GM19240 (cell line): ENCODE results near the gene OR5A2.
"Not testable (repeated sequence)": the region's sequence is repeated elsewhere in the genome, so short reads cannot be mapped to it uniquely, and the experiment has no call there.

Source experiments
- DNase-seq: peaks from one replicate; pipeline ENCODE4 v3.0.0; 2011; ENCODE audit warnings: low spot score; ENCODE audit not compliant: insufficient read length

OR5A2 gene

DNA sequence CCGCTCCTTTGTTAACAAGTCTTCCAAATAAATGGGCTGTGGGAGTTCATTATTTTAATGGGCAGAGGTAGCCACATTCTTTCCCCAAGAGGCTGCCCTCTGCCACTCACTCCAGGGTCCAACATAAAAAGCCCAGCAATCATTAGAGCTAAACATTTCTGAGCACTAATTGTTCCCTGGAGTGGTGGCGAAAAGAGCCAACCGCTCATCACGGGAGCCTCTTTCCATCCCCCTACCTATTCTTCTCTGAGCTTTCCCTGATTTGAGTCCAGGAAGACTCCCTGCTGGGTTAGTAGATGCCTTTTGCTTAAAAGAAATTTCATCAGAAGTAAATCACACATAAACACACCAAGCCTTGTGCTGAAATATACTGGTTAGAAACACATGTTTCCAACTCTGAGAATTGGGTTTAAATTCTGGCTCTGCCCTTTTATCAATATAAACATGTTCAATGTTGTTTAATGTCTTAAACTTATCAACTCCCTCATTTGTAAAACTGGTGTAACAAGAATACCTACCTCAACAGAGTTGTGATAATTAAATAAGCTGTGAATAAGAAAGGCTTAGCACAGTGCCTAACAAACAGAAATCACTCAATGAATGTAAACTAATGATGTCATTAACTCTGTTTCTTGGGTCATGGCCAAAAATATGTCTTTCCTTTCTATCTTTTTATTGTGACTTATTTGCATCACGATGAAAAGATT is at the start of gene OR5A2:
TSS of gene OR5A2 (minus strand) at position 53 of the 707 bp plus-strand sequence. CDS start 3,460 bp downstream, outside the sequence.
- DNase-seq: no peak

GRCh38 chr11:59475176-59475575 is 49.0 kb upstream of the OR5A2 start:
- DNase-seq: no peak

DNA sequence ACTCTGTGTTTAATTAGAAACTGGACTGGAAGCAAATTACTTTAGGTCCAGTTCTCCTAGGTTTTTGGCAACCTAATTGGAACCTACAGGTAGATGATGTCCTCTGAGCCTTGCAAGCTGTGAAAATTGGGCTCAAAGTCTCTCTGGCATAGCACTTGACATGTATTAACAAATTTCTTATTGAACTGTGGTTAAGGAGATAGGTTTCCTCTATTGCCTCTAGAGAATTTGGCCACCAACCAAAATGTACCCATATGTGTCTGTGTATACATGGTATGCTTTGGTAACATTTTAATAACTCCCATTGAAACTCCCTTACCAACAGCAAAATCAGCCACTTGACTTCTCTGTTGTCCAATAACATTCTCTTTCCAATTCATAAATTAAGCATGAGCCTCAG is 46.8 kb upstream of the OR5A2 start, which contains the start of gene OR4D10:
TSS of gene OR4D10 (plus strand) at position 301 of the 400 bp plus-strand sequence. CDS start 4,115 bp downstream, outside the sequence.
- no peak for DNase-seq

GRCh38 chr11:59463190-59463641 is 37.0 kb upstream of the OR5A2 start:
- DNase-seq: no peak

GRCh38 chr11:59459916-59460315 is 33.7 kb upstream of the OR5A2 start:
- DNase-seq: no peak

DNA sequence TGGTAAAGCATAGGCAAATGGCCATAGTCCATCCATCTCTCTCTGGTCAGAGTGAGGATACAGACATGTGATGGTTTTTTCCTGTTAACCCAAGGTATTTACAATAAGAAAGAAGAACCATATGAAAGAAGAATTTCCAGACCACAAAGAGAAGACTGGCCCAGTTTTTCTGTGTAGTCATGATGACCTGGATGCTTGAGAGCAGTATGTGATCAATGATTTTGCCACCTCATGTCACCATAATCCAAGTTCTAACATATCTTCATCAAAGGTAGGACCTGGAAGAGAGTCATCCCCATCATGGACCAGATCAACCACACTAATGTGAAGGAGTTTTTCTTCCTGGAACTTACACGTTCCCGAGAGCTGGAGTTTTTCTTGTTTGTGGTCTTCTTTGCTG is 30.4 kb upstream of the OR5A2 start, which contains the start of gene OR4D6:
TSS of gene OR4D6 (plus strand) at position 301 of the 400 bp plus-strand sequence. CDS start at position 301, 0 bp downstream.
- DNase-seq: no peak

GRCh38 chr11:59448484-59448883 is 22.3 kb upstream of the OR5A2 start:
- DNase-seq: no peak

DNA sequence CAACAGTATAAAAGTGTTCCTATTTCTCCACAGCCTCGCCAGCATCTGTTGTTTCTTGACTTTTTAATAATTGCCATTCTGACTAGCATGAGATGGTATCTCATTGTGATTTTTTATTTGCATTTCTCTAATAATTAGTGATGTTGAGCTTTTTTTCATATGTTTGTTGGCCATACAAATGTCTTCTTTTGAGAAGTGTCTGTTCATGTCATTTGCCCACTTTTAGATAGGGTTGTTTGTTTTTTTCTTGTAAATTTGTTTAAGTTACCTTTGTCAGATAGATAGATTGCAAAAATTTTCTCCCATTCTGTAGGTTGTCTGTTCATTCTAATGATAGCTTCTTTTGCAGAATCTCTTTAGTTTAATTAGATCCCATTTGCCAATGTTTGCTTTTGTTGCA is 19.4 kb upstream of the OR5A2 start:
- DNase-seq: not testable (repeated sequence)

DNA sequence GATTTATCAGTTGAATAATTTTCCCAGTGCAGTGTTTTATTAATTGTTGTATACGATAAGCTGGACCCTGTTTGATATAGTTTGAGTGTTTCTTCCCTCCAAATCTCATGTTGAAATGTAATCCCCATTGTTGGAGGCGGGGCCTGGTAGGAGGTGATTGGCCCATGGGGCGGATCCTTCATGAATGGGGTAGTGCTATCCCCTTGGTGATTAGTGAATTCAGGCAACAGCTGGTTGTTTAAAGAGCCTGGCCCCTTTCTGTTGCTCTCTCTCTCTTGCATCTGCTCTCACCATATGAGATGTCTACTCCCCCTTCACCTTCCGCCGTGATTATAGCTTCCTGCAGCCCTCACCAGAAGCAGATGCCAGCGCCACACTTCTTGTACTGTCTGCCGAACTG is 11.6 kb upstream of the OR5A2 start:
- no peak for DNase-seq

GRCh38 chr11:59436169-59436568 is 10.0 kb upstream of the OR5A2 start, which contains the start of gene OR5A1:
TSS of gene OR5A1 (plus strand) at chr11:59436469. CDS start at chr11:59443169, 6,700 bp downstream.
- no peak for DNase-seq

DNA sequence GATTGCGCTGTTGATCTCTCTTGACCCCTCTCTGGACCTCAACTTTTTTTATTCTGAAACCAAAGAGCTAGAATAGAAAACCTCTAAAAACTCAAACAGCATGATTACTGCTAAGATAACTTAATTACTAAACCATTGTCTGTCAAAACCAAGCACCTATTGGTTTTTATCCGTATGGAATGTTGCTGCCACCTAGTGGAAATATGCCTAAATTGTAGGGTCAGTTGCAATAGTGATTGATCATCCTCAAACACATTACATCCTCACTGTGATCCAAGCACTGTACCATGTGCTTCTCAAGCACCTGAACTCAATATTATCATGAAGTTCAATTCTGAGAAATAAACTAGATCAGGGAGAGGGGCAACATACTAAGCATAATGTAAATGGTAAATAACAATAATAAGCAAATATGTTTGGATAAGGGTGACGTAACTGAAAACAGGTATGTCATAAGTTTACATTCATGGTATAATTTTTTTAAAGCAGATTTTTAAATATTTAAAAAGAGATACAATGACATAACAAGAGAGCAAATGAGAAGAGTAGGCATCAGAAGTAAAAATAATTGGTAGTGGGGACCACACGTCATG is 3.8 kb upstream of the OR5A2 start:
- DNase-seq: no peak

DNA sequence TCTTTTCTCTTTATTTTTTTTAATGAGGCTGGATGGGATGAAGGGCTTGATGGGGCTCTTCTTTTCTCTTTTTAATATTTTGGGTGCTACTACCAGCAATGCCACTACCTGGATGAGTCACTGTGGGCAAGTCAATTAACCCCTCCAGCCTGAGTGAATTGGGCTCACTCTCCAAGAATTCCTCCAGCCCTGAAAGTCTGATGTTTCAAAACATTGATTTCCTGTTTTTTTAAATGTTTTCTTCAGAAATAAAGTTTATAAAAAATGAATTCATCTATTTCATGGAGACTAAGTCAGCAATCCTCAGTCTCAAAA is 812 bp upstream of the OR5A2 start:
- no peak for DNase-seq

DNA sequence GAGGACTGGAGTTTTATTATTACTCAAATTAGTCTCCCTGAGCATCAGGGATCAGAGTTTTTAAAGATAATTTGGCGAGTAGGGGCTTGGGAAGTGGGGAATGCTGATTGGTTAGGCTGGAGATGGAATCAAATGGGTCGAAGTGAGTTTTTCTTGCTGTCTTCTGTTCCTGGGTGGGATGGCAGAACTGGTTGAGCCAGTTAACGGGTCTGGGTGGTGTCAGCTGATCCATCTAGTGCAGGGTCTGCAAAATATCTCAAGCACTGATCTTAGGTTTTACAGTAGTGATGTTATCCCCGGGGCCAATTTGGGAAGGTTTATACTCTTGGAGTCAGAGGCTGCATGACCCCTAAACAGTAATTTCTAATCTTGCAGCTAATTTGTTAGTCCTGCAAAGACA is 1.1 kb downstream of the OR5A2 start:
- DNase-seq: no peak

DNA sequence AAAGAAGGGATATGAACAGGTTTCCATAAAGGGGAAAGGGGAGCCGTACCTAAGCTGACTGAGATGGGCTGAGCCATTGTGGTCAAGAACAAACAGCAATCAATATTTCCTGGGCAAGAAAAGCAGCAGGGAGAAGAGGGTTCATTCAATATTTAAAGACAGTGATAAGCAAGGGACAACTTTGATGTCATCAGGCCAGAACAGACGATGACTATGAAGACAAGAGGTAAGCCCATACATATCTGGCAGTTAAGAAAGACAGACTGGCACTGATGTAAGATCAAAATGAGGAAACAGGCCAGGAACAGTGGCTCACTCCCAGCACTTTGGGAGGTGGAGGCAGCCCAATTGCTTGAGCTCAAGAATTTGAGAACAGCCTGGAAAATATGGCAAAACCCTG is 2.4 kb downstream of the OR5A2 start:
- DNase-seq: no peak

GRCh38 chr11:59418156-59418555 is 8.1 kb downstream of the OR5A2 start:
- no peak for DNase-seq

DNA sequence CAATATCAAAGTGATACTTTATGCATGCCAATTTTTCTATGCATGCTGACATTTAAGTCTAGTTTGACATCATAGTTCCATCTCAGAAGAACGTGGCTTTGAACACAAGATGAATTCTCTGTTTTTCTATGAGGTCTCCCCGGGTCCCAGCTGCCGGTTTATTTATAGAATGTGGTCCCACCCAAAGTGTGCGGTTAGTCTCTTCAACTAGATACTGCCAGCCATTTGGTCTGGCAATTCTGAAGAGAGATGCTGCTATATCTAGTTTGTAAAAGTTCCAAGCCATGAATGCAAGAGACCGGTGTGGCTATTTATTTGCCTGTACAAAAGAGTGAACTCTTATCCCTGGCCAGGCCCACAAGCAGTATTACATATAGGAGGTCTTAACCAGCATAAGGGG is 9.2 kb downstream of the OR5A2 start:
- DNase-seq: no peak

GRCh38 chr11:59416613-59417012 is 9.6 kb downstream of the OR5A2 start:
- DNase-seq: no peak

DNA sequence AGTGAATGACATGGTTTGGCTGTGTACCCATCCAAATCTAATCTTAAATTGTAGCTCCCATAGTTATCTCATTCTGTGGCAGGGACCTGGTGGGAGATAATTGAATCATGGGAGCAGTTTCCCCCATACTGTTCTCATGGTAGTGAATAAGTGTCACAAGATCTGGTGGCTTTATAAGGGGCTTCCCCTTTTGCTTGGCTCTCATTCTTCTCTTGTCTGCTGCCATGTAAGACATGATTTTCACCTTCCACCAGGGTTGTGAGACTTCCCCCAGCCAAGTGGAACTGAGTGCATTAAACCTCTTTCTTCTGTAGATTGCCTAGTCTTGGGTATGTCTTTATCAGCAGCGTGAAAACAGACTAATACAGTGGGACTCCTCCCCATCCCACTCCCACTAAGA is 11.1 kb downstream of the OR5A2 start:
- DNase-seq: no peak

GRCh38 chr11:59413646-59414045 is 12.6 kb downstream of the OR5A2 start:
- DNase-seq: no peak

DNA sequence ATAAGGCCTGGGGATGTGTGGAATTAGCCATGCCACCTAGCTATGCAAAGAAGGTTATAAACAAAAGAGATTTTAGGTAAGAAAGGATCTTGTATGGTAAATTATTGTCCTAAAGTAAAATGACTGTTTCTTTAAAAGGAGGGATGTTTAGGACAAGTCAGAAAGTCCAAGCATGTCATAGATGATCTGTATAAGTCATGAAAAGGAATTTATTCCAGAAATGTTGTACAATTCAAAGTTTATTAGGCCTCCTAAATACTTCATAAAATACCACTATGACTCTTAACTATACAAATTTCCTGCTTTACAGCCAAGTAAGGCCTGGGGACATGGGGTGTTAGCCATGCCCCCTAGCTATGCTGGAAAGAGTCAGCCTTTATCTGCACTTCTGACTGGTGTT is 22.7 kb downstream of the OR5A2 start:
- no peak for DNase-seq

DNA sequence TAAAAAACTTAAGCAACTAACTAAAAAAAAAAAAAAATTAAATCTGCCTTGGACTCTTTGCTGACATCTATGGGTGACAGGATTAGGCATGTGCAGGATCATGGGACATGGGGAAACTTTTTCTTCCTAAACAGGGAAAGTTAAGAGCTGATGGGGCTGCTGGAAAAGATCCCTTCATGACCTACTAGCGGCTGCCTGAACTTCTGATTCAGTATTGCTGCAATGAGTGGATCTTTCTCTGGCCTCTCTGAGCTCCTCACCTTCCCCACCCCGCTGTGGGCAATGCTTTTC is 25.0 kb downstream of the OR5A2 start:
- DNase-seq: no peak

GRCh38 chr11:59400461-59401261 is 25.6 kb downstream of the OR5A2 start:
- no peak for DNase-seq
